ENCODE data around the gene SH2D7. TPM values are rescaled to one million over a fixed set of nuclear protein-coding genes. Genes with fewer than 3 reads are reported as not detected.
A peak's percentile ranks its signal among the peaks of the same experiment; 100 is the strongest.

SH2D7 gene
- total RNA-seq, 6 donors from 2014 or later, result 0.09 TPM; not detected in 5

GRCh38 chr15:78060232-78060631 lies 32.1 kb upstream of the SH2D7 start:
- Histone ChIP-seq H3K9me3 (no peaks in the 10 kb centered on the region), H3K4me1 (peaks cover 90 to 100% (median 94%) of the 10 kb centered on the region in 4 donors), H3K27ac (peak overlapping the region; percentile 45 to 96 (median 72)), H3K27me3 (no peaks in the 10 kb centered on the region), H3K36me3 (no peaks in the 10 kb centered on the region), H3K4me3 (no peak overlapping the region)
- no peak for ATAC-seq (ENCODE audit: low FRiP score in 2 of 2)
- no peak for TF ChIP-seq CTCF (IDR thresholded peaks at IDR 0.05)
- TF ChIP-seq POLR2A (IDR thresholded peaks at IDR 0.05), result no peak
- TF ChIP-seq POLR2AphosphoS5 (IDR thresholded peaks at IDR 0.05), result no peak
- TF ChIP-seq EP300 (IDR thresholded peaks at IDR 0.05), result no peak
- WGBS, 2 donors, result 87 to 92% methylated on average over 5 of the region's 5 CpGs
- DNase-seq, result no peak

- peaks cover 90 to 100% (median 94%) of the 10 kb centered on the region in 4 donors for H3K4me1 ChIP-seq
- H3K36me3 ChIP-seq, result no peaks in the 10 kb centered on the region
- no peaks in the 10 kb centered on the region for H3K9me3 ChIP-seq
- 2 to 3% methylated on average over 6 of the region's 6 CpGs for WGBS, 2 donors
- DNase-seq, result peak in 1 of 2 donors; percentile 62
- no peak overlapping the region for H3K4me3 ChIP-seq
- H3K27ac ChIP-seq, result peak overlapping the region; percentile 52 to 97 (median 84)
- H3K27me3 ChIP-seq, result no peaks in the 10 kb centered on the region
- TF ChIP-seq CTCF (IDR thresholded peaks at IDR 0.05), result no peak
- no peak for TF ChIP-seq POLR2AphosphoS5 (IDR thresholded peaks at IDR 0.05)
- no peak for TF ChIP-seq EP300 (IDR thresholded peaks at IDR 0.05)
- no peak for TF ChIP-seq POLR2A (IDR thresholded peaks at IDR 0.05)
- no peak for ATAC-seq (ENCODE audit: low FRiP score in 2 of 2)
Observed at GRCh38 chr15:78061963-78062427, 30.4 kb upstream of the SH2D7 start.

- H3K36me3 ChIP-seq, result no peaks in the 10 kb centered on the region
- no peak for DNase-seq
- H3K4me1 ChIP-seq, result peaks cover 91 to 100% (median 94%) of the 10 kb centered on the region in 4 donors
- H3K27ac ChIP-seq, result peak overlapping the region; percentile 94 to 97 (median 96)
- H3K27me3 ChIP-seq, result no peaks in the 10 kb centered on the region
- H3K9me3 ChIP-seq, result no peaks in the 10 kb centered on the region
- ATAC-seq (ENCODE audit: low FRiP score in 2 of 2), result no peak
- H3K4me3 ChIP-seq, result no peak overlapping the region
- no peak for TF ChIP-seq EP300 (IDR thresholded peaks at IDR 0.05)
- TF ChIP-seq CTCF (IDR thresholded peaks at IDR 0.05), result no peak
- no peak for TF ChIP-seq POLR2AphosphoS5 (IDR thresholded peaks at IDR 0.05)
- no peak for TF ChIP-seq POLR2A (IDR thresholded peaks at IDR 0.05)
Observed at GRCh38 chr15:78063217-78063616, 29.1 kb upstream of the SH2D7 start.

- 67 to 68% methylated on average over 5 of the region's 5 CpGs for WGBS, 2 donors
- Histone ChIP-seq H3K36me3 (no peaks in the 10 kb centered on the region), H3K27ac (peak overlapping the region; percentile 94 to 97 (median 96)), H3K9me3 (no peaks in the 10 kb centered on the region), H3K27me3 (no peaks in the 10 kb centered on the region), H3K4me1 (peaks cover 91 to 100% (median 94%) of the 10 kb centered on the region in 4 donors), H3K4me3 (no peak overlapping the region)
- TF ChIP-seq CTCF (IDR thresholded peaks at IDR 0.05), result no peak
- TF ChIP-seq POLR2AphosphoS5 (IDR thresholded peaks at IDR 0.05), result peak; percentile 22 to 71
- peak in 2 of 4 donors; percentile 8 to 42 for TF ChIP-seq EP300 (IDR thresholded peaks at IDR 0.05)
- ATAC-seq (ENCODE audit: low FRiP score in 2 of 2) (peak in 1 of 2 donors; percentile 40), DNase-seq (no peak)
Observed at GRCh38 chr15:78063970-78064385, 28.4 kb upstream of the SH2D7 start.

- TF ChIP-seq POLR2AphosphoS5 (IDR thresholded peaks at IDR 0.05) (no peak), EP300 (IDR thresholded peaks at IDR 0.05) (no peak), POLR2A (IDR thresholded peaks at IDR 0.05) (no peak), CTCF (IDR thresholded peaks at IDR 0.05) (no peak)
- Histone ChIP-seq H3K36me3 (no peaks in the 10 kb centered on the region), H3K4me3 (no peak overlapping the region), H3K9me3 (no peaks in the 10 kb centered on the region), H3K4me1 (peaks cover 91 to 100% (median 94%) of the 10 kb centered on the region in 4 donors), H3K27ac (peak overlapping the region; percentile 94 to 97 (median 96)), H3K27me3 (no peaks in the 10 kb centered on the region)
- 69% methylated on average over 2 of the region's 2 CpGs for WGBS, 2 donors
- DNase-seq (no peak), ATAC-seq (ENCODE audit: low FRiP score in 2 of 2) (peak in 1 of 2 donors; percentile 34)
Observed at GRCh38 chr15:78064544-78064943, 27.8 kb upstream of the SH2D7 start.
